KMS-11 (cell line): ENCODE data around the gene CEP19.

ENCODE experiments used
- H2AFZ ChIP-seq: fragments of 200-600 bp; sonication (generic); 2 replicates; pipeline ENCODE4 v1.6.1; 2016; ENCODE audit warnings: antibody characterized with exemption, mixed run types, low read depth
- H3K27ac ChIP-seq: fragments of 200-600 bp; sonication (generic); 2 replicates; pipeline ENCODE4 v1.6.1; 2016; ENCODE audit warnings: mild to moderate bottlenecking, mixed run types
- H3K27me3 ChIP-seq: fragments of 200-600 bp; sonication (generic); 2 replicates; pipeline ENCODE4 v1.6.1; 2017; ENCODE audit warnings: mild to moderate bottlenecking, low read depth, mixed run types, moderate library complexity; ENCODE audit not compliant: insufficient read depth
- H3K36me3 ChIP-seq: fragments of 200-600 bp; sonication (generic); 2 replicates; pipeline ENCODE4 v1.6.1; 2017; ENCODE audit warnings: mild to moderate bottlenecking, mixed run types; ENCODE audit not compliant: insufficient read depth
- H3K4me1 ChIP-seq: fragments of 200-600 bp; sonication (generic); 2 replicates; pipeline ENCODE4 v1.6.1; 2016; ENCODE audit warnings: mild to moderate bottlenecking, low read depth, mixed run types; ENCODE audit not compliant: poor library complexity, severe bottlenecking
- H3K4me2 ChIP-seq: fragments of 200-600 bp; sonication (generic); 2 replicates; pipeline ENCODE4 v1.7.0; 2016; ENCODE audit warnings: mild to moderate bottlenecking, mixed run types
- H3K4me3 ChIP-seq: fragments of 200-600 bp; sonication (generic); IDR thresholded peaks from 2 replicates; pipeline ENCODE4 v1.6.1; 2017; ENCODE audit warnings: low read depth, low read length, mixed read lengths; ENCODE audit not compliant: insufficient read depth
- H3K79me2 ChIP-seq: fragments of 200-600 bp; sonication (generic); 2 replicates; pipeline ENCODE4 v1.6.1; 2016; ENCODE audit warnings: low read depth, mixed run types; ENCODE audit not compliant: insufficient read depth
- H3K9ac ChIP-seq: fragments of 200-600 bp; sonication (generic); 2 replicates; pipeline ENCODE4 v1.6.1; 2016; ENCODE audit warnings: mild to moderate bottlenecking, mixed run types
- H4K20me1 ChIP-seq: fragments of 200-600 bp; sonication (generic); 2 replicates; pipeline ENCODE4 v1.6.1; 2016; ENCODE audit warnings: mild to moderate bottlenecking, mixed run types; ENCODE audit not compliant: insufficient read depth
- CTCF ChIP-seq: fragments of 200-600 bp; sonication (generic); conservative IDR thresholded peaks from 2 replicates; pipeline ENCODE4 v1.6.1; 2017; ENCODE audit warnings: low read depth, mild to moderate bottlenecking, antibody characterized with exemption, low read length, moderate library complexity, mixed read lengths

Gene CEP19

DNA sequence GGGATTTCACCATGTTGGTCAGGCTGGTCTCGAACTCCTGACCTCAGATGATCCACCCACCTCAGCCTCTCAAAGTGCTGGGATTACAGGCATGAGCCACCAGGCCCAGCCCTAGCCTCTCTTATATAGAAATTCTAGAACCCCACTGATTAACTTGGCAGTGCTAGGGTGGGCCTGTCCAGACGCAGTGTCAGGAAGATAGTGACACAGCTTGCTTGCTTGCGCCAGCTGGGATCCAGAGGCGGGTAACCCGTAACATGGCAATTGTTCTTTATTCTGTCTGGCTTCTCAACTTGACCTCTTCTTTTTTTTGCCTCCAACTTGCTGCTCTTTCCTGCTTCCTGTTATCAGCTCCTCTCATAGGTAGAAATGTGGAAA is 16.2 kb downstream of the CEP19 start:
- Histone ChIP-seq H3K4me3 (no peak overlapping the region), H3K4me2 (no peak overlapping the region), H3K9ac (no peak overlapping the region), H4K20me1 (no peaks in the 10 kb centered on the region), H3K27me3 (no peaks in the 10 kb centered on the region), H3K79me2 (no peaks in the 10 kb centered on the region), H2AFZ (no peak overlapping the region), H3K27ac (no peak overlapping the region), H3K36me3 (no peaks in the 10 kb centered on the region), H3K4me1 (no peaks in the 10 kb centered on the region)
- no peak for TF ChIP-seq CTCF

GRCh38 chr3:196694941-196695848 is 16.9 kb downstream of the CEP19 start:
- Histone ChIP-seq H3K27me3 (no peaks in the 10 kb centered on the region), H3K36me3 (no peaks in the 10 kb centered on the region), H3K4me3 (no peak overlapping the region), H3K9ac (no peak overlapping the region), H4K20me1 (no peaks in the 10 kb centered on the region), H3K4me2 (no peak overlapping the region), H3K27ac (no peak overlapping the region), H2AFZ (no peak overlapping the region), H3K79me2 (no peaks in the 10 kb centered on the region), H3K4me1 (no peaks in the 10 kb centered on the region)
- TF ChIP-seq CTCF, result no peak

DNA sequence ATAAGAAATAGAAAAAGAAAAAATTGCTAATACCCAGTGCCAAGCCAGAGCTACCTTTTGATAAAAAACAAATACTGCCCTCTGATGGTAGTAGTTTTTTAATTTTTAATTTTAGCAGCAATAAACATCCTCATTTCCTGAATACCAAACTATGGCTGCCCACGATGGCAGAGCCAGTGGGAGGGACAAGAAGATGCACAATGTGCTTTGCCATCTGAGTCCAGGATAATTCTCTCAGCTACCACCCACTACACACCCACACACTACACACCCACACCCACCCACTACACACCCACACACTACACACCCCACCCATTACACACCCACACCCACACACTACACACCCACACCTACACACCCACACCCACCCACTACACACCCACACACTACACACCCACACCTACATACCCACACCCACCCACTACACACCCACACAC is 17.8 kb downstream of the CEP19 start:
- Histone ChIP-seq H3K36me3 (no peaks in the 10 kb centered on the region), H3K4me2 (no peak overlapping the region), H3K79me2 (no peaks in the 10 kb centered on the region), H3K27me3 (no peaks in the 10 kb centered on the region), H3K27ac (no peak overlapping the region), H3K4me3 (no peak overlapping the region), H4K20me1 (no peaks in the 10 kb centered on the region), H3K9ac (no peak overlapping the region), H3K4me1 (no peaks in the 10 kb centered on the region), H2AFZ (no peak overlapping the region)
- TF ChIP-seq CTCF, result no peak

DNA sequence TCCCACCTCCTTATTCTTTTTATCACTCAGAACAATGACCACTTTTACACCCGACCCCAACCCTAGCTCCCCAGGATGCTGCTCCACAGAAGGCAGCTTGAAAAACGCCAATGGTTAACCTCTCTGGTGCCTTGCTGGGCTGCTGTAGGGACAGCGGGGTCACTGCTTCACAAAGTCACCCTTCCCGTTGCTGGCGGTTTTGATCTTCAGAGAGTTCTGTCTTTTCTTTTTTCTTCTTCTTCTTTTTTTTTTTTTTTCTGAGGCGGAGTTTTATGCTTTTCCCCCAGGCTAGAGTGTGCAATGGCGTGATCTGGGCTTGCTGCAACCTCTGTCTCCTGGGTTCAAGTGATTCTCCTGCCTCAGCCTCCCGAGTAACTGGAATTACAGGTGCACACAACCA is 20.7 kb downstream of the CEP19 start:
- no peak for TF ChIP-seq CTCF
- Histone ChIP-seq H3K4me3 (no peak overlapping the region), H3K27me3 (no peaks in the 10 kb centered on the region), H3K27ac (no peak overlapping the region), H3K9ac (no peak overlapping the region), H4K20me1 (no peaks in the 10 kb centered on the region), H3K36me3 (no peaks in the 10 kb centered on the region), H3K4me2 (no peak overlapping the region), H2AFZ (no peak overlapping the region), H3K79me2 (no peaks in the 10 kb centered on the region), H3K4me1 (no peaks in the 10 kb centered on the region)
